DMS79 (cell line): Measurements from ENCODE around the gene MYG1.

Experiments used
- DNase-seq: peaks from one replicate; lab custom pipeline; 2025; lab: John Stamatoyannopoulos, UW

Gene MYG1, protein sequence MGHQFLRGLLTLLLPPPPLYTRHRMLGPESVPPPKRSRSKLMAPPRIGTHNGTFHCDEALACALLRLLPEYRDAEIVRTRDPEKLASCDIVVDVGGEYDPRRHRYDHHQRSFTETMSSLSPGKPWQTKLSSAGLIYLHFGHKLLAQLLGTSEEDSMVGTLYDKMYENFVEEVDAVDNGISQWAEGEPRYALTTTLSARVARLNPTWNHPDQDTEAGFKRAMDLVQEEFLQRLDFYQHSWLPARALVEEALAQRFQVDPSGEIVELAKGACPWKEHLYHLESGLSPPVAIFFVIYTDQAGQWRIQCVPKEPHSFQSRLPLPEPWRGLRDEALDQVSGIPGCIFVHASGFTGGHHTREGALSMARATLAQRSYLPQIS

DNA sequence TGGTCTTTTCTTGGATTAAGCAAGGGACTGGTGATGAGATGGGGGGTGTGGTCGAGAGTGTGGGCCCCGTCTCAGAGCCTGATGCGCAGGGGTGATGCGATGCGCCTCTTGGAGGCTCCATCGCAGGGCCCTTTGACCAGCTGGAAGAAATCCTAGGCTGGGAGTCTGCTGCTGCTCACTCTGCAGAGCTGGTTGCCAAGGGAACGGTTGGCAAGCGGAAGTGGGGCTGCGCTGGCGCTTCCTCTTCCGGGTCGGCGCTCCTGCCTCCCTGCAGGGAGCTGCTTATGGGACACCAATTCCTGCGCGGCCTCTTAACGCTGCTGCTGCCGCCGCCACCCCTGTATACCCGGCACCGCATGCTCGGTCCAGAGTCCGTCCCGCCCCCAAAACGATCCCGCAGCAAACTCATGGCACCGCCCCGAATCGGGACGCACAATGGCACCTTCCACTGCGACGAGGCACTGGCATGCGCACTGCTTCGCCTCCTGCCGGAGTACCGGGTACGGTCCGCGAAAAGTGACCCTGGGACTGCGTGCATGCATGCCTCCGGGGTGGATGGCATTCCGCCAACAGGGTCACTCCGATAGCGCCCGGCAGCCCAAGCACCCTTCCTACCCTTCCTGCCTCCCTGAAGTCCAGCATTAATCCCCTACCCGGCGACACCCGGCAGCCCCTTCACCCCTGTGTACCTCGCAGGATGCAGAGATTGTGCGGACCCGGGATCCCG is at the start of gene MYG1:
MYG1 (plus strand) TSS at position 242 of the 727 bp plus-strand sequence; CDS start at position 285, 43 bp downstream.
- DNase-seq, result peak; percentile 50

DNA sequence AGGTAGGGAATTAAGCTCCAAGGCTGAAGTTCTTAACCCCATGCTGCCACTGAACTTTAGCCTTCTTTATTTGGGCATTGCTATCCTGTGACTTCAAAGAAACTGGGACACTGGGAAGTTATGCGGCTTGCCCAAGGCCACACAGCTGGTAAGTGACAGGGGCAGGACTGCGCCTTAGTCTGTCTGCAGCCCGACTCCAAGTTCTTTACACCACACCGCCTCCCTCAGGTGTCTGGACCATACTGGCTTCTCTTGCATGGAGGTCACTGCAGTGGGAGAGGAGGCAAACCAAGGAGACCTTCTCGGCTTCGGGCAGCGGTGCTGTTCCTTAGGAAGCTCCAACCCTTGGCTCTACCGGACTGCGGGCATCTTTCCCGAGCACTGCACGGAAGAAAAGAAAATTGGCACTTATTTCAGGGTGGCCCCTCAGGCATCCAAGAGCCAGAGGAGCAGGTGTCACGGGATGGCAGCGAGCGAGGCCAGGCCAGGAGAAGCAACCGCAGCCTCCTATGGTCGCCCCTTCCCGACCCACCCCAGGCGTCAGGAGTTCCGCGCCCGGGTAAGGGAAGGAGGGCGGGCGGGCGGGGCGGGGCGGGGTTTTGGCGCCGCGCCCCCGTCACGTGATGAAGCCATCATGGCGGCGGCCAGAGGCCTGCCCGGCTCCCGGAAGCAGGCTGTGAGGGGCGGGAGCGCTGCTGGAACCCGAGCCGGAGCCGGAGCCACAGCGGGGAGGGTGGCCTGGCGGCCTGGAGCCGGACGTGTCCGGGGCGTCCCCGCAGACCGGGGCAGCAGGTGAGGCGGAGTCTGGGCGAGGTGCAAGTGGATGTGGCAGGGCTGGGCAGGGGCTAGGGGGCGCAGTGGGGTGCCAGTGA is 47.8 kb upstream of the MYG1 start:
- peak; percentile 29 for DNase-seq

DNA sequence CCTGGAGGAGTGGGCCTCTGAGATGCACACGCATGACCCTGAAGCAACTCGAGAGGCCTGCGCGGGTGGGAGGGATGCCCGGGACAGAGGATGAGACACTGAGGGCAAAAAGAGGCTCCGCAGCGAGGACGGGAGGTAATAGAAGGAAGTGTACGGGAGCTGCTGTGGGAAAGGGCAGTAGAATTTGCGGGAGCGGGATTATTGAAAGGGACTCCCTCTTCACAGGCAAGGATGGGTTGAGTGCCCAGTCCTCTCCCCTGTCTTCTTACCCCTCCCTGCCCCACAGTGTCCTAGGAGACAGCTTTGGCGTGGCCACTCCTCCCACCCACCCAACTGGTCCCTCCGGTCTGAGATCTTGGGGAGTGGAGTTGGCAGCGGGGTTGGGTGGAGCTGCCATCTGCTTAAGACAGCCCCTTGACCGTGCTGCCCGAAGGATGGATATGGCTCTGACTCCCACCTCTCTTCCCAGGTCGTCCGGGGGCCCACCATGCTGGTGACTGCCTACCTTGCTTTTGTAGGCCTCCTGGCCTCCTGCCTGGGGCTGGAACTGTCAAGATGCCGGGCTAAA is 47.1 kb upstream of the MYG1 start:
- peak; percentile 8 for DNase-seq

DNA sequence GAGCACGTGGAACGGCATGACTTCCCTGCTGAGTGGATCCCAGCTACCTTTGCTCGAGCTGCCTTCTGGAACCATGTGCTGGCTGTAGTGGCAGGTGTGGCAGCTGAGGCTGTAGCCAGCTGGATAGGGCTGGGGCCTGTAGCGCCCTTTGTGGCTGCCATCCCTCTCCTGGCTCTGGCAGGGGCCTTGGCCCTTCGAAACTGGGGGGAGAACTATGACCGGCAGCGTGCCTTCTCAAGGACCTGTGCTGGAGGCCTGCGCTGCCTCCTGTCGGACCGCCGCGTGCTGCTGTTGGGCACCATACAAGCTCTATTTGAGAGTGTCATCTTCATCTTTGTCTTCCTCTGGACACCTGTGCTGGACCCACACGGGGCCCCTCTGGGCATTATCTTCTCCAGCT is 46.2 kb upstream of the MYG1 start:
- no peak for DNase-seq

DNA sequence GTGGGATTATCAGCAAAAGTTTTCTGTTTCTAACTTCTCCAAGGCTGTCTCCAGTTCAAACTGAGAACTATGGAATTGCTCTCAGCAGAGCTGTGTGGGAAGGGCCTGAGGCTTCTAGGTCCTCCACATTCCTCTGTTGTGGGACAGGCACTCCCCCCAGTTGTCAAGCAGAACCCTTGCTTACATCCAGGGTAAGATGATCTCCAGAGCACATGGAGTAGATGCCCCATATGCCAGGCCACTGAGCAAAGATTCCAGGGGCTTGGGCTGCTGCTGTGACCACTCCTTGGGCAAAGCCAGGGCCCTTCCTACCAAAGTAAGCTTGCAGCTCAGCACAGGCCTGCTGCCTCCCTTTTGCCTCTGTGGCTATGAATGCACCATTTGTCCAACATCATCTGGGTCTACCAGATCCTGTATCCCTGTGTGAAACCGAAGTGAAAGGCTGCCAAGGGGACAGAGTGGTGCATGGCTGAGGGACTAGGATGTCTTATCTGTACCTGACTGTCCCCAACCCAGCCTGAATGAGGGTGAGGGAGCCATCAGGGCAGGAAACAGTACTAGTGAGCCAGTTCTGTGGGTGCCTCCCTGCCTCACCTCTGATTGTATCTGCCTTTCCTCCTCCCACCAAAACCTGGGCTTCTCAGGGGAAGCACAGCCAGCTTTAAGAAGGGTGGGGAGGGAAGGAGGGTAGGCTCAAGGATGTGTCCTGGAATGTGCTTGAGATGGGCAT is 44.5 kb upstream of the MYG1 start:
- no peak for DNase-seq

DNA sequence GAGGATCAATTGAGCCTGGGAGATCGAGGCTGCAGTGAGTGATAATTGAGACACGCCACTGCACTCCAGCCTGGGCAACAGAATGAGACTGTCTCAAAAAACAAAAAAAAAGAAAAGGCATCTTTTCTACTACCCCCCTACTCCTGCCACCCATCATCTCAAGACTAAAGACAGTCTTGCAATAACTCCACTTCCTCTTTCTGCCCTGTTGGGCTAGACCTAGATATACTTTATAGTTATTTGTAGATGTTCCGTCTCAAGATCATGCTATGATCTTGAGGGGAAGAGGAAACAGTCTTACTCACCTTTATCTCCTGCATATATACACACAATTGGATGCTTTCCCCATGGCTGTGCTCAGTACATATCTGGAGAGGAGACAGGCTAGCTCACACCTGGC is 43.5 kb upstream of the MYG1 start:
- DNase-seq, result no peak

DNA sequence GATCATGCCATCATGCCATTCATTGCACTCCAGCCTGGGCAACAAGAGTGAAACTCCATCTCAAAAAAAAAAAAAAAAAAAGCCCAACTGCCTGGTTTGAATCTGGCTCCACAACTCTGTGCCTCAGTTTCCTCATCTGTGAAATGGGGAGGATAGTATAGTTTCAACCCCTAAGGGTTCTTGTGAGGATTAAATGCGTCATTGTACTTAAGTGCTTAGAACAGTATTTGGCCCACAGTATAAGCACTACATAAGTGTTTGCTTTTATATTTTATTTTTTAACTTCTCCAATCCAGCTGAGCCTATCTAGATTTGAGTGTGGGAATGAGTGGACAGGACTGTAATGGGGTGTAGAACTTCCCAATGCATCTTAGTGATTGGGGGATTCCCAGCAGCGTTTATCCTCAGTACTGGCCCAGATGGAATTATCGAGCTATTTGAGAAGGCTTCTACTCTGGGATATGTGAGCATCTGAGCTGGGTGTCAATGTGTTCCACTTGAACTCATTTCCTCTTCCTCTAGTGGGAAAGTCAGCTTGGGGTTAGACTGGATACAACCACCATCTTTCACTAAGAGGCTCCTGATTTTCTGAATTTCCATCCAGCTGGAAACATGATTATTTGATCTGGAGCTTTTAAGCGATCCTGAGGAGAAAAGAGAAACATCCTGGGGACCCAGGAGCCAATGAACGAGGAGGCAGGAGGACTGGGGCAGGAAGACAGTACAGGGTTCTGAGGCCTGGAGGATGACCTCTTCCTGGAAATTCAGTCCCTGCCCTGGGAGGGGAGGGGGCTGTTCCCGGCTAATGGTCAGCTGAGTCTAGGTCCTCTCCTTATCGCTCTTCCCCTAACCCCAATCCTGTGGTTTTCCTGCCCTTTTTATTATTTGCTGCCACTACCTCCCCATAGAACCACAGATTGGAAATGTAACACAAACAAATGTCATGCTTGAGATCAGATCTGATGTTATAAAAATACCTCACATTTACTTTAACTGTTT is 40.7 kb upstream of the MYG1 start:
- no peak for DNase-seq

DNA sequence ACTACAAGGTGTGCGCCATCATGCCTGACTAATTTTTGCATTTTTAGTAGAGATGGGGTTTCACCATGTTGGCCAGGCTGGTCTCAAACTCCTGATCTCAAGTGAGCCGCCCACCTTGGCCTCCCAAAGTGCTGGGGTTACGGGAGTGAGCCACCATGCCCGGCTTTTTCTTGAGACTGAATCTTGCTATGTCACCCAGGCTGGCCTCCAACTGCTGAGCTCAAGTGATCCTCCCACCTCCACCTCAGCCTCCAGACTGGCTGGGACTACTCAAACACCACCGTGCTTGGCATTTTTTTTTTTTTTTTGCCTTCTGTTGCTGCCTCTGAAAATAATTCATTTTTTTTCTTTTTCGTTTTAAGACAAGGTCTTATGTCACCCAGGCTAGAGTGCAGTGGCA is 39.6 kb upstream of the MYG1 start:
- no peak for DNase-seq

DNA sequence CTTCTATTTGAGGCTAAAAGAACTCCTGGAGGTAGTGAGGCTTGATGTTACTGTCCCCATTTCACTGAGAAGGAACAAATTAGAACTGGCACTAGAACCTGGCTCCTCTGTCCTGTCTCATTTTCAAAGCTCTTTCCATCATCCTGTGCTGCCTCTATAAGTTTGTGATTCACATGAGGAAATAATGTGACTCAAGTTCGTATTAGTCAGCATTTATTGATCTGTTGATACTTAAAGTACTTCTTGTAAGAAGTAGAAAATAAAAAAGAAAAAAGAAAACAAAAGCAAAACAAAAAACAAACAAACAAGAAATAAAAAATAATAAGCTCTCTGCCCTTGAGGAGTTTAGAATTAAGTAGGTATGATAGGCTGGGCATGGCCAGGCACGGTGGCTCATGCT is 33.7 kb upstream of the MYG1 start:
- DNase-seq, result no peak

DNA sequence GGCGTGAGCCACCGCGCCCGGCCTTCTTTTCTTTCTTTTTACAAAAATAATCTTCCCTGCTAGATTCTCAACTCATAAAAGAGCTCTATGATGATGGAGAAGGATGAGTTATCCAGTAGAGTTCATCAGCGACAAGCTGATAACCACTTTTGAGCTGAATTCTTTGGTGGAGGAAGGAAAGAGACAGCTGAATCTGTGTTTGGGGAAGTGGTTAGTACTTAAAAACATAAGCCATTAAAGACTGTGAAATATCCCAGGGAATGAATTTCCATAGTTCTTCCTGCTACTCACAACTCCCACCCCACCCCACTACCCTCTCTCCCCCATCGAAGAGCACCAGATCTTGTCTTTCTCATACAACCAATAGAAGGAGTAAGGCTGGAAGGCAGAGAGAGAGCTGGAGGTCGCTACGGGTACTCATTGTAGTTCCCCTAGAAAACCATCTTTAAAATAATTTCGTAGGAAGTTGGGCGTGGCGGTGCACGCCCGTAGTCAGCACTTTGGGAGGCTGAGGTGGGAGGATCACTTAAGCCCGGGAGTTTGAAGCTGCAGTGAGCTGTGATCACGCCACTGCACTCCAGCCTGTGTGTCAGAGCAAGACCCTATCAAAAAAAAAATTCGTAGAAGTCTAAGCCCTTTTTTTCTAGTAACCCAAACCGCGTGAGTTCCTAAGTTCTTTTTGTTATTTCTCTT is 32.0 kb upstream of the MYG1 start:
- no peak for DNase-seq

DNA sequence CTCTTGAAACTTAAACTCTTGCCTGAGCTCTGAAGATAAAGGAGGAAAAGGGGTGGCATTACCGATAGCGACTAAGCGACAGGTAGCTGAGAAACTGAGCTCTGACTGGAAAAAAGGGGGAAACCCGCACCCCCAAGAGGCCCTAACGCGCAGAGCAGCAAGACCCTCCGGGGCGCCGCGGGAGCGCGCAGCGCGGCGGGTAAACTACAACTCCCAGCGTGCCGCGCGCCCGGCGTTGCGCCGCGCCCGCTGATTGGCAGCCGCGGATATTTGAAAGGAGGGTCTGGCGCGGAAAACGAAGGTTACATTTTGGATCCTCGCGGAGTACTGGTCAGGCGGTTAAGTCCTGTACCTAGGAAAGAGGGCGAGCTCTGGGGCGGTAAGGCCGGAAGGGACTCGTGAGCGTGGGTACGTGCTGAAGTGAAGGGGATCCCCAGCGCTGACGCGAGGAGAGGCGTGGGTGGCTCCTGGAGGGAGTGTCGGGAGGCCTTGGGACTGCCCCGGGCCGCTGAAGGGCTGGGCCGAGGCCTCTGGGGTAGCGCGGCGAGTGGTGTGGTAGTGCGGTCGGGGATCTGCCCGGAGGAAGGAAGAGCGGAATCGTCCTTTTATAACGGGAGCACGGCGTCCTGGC is 31.4 kb upstream of the MYG1 start, which contains the start of gene ESPL1:
ESPL1 (plus strand) TSS at position 301 of the 631 bp plus-strand sequence. CDS start 468 bp downstream, outside the sequence.
- peak; percentile 2 for DNase-seq

DNA sequence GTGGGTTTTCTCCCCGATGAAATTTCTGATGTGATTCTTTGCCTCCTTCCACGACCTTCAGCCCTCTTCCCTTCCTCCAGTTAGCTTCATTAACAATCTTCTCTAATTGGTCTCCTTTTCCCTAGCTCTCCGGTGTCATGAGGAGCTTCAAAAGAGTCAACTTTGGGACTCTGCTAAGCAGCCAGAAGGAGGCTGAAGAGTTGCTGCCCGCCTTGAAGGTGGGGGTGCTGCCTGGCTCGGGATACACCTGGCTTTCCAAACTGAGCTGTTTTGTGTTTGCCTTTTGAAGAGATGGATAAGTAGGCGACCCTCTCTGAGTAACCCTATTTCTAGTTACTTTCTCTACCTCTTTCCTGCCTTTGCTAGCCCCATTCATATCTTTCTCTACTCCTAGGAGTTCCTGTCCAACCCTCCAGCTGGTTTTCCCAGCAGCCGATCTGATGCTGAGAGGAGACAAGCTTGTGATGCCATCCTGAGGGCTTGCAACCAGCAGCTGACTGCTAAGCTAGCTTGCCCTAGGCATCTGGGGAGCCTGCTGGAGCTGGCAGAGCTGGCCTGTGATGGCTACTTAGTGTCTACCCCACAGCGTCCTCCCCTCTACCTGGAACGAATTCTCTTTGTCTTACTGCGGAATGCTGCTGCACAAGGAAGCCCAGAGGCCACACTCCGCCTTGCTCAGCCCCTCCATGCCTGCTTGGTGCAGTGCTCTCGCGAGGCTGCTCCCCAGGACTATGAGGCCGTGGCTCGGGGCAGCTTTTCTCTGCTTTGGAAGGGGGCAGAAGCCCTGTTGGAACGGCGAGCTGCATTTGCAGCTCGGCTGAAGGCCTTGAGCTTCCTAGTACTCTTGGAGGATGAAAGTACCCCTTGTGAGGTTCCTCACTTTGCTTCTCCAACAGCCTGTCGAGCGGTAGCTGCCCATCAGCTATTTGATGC is 30.6 kb upstream of the MYG1 start:
- no peak for DNase-seq

DNA sequence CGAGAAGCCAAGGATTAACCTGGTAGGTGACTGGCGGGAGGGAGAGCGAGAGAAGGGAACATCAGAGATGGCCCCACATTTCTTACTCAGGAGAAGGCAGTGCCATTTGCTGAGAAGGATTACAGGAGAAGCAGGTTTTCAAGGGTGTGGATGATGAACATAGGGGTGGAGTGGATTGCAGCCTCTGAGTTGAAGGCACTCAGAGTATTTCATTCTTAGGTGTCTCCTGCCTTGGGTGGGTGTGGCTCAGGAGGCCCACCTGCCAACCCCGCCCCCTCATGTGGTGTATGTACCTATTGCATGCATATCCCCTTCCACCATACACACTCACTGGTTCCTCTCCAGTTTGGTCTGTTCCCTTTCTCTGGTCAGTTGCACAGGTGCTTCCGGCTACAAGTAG is 25.1 kb upstream of the MYG1 start:
- no peak for DNase-seq

DNA sequence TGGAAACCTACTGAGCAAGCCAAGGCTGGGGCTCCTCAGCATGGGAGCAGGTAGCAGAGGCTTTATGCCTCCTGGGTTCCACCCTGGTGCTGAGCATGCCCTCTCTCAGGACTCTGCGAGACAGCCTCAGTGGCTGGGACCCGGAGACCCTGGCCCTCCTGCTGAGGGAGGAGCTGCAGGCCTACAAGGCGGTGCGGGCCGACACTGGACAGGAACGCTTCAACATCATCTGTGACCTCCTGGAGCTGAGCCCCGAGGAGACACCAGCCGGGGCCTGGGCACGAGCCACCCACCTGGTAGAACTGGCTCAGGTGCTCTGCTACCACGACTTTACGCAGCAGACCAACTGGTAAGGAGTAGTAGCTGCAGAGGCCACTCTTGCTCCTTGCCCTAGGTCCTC is 23.0 kb upstream of the MYG1 start:
- no peak for DNase-seq

DNA sequence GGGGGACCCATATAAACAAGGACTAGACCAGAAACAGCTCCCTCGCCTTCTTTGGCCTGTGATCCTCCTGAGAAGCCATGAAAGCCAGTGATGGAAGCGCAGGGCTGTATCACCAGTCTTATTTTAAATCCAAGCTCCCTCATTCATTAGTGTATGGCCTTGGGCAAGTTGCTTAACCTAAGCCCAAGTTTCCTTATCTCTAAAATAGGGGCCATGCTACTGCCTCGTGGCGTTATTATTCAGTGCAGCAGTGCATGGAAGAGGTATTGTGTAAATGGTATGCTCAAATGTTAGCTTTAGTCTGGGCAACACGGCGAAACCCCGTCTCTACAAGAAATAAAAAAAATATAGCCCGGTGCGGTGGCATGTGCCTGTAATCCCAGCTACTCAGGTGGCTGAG is 21.5 kb upstream of the MYG1 start:
- no peak for DNase-seq

DNA sequence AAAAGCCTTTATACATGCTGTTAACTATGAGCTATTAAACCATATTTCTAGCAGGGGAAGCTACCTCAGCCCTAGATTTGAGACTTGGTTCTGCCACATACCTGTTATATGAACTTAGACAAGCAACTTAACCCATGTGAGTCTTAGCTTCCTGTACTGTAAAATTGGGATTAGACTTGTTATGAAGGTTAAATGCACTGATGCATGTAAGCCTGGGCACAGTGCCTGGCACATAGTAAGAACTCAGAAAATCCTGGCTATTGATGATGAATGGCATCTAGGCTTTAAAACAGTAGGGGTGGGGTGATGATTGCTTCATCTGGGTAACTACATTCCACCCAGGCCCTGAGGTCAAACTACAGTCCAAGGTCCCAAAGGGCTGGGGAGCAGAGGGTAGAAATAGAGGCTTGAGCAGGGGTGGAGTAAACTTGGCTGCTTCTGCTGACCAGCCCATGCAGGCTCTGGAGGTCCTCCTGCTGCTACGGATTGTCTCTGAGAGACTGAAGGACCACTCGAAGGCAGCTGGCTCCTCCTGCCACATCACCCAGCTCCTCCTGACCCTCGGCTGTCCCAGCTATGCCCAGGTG is 20.1 kb upstream of the MYG1 start:
- no peak for DNase-seq

DNA sequence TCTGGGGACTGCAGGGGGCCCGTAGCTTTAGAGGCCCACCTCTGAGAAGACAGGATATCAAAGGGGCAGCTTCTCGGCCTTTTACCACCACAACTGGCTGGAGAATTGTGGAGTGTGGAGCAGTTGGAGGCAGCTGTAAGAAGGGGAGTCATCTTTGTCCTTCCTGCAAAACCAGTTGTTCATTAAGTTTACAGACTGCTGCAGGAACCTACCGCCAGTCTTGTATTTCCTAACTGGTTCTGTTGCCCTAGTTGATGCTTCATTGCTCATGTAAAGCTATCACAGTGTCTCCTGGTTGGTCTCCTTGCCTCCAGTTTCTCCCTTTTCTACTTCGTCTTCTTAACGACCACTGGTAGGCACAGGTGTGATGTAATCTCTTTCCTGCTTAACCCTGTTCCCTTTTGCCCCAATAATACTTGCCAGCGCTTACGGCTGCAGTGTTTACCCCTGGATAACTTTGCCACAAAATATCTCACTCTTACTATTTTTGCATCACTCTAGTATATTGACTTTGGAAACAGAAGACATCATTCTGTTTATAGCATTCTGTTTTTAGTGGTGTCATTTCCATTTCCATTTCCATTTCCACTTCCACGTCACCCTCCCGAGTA is 19.5 kb upstream of the MYG1 start:
- no peak for DNase-seq
